ENCODE results near the gene USF1.

USF1 gene

DNA sequence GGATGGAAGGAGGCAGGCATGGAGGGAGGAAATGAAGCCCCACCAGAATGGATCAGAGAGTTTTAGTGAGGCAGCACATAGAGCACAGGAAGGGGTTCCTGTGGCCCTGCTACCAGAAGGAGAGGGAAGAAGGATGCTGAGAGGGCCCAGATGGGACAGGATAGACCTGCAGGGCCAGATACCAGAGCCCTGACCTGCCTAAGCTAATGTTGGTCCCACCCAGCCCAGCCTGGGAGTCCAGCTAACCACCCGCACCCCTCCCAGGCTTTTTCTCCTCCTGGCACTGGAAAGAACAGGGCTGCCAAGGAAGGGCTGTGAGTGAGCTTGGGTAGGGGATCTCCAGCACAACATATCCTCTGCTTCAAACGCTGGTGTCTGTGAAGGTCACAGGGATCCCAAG is 36.7 kb upstream of the USF1 start:
- H3K4me3 ChIP-seq (ENCODE audit: low read depth in 1 of 2, low read length in 1 of 2), result no peak overlapping the region
- TF ChIP-seq, protein P1, sequence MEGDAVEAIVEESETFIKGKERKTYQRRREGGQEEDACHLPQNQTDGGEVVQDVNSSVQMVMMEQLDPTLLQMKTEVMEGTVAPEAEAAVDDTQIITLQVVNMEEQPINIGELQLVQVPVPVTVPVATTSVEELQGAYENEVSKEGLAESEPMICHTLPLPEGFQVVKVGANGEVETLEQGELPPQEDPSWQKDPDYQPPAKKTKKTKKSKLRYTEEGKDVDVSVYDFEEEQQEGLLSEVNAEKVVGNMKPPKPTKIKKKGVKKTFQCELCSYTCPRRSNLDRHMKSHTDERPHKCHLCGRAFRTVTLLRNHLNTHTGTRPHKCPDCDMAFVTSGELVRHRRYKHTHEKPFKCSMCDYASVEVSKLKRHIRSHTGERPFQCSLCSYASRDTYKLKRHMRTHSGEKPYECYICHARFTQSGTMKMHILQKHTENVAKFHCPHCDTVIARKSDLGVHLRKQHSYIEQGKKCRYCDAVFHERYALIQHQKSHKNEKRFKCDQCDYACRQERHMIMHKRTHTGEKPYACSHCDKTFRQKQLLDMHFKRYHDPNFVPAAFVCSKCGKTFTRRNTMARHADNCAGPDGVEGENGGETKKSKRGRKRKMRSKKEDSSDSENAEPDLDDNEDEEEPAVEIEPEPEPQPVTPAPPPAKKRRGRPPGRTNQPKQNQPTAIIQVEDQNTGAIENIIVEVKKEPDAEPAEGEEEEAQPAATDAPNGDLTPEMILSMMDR (IDR thresholded peaks at IDR 0.05), result no peak
- no peak overlapping the region for H3K27ac ChIP-seq
- no peaks in the 10 kb centered on the region for H3K36me3 ChIP-seq
- peaks cover 0 to 3% of the 10 kb centered on the region in 2 experiments for H3K4me1 ChIP-seq (ENCODE audit: control insufficient read depth in 1 of 2, insufficient read depth in 1 of 2, low read depth in 1 of 2, low read length in 1 of 2)
- no peaks in the 10 kb centered on the region for H3K27me3 ChIP-seq
- H3K9me3 ChIP-seq, result no peaks in the 10 kb centered on the region

DNA sequence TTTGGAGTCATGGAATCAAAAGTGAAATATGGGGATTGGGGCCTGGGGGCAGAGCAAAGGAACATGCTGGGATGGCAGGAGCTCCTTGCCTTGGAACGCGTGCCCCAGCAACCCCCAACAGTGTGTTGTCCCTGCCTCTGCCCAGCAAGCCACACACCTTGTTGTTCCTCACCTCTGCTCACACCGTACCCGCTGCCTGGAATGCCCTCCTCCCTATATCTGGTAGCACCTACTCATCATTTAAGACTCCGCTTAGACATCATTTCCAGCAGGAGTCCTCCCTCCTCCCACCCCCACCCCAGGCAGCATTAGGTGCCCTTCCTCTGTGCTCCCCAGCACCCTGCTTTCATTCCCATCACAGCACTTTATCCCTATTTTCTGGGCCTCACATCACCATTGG is 35.7 kb upstream of the USF1 start:
- H3K27ac ChIP-seq, result no peak overlapping the region
- no peaks in the 10 kb centered on the region for H3K36me3 ChIP-seq
- H3K4me3 ChIP-seq (ENCODE audit: low read depth in 1 of 2, low read length in 1 of 2), result no peak overlapping the region
- H3K4me1 ChIP-seq (ENCODE audit: control insufficient read depth in 1 of 2, insufficient read depth in 1 of 2, low read depth in 1 of 2, low read length in 1 of 2), result peaks cover 0 to 3% of the 10 kb centered on the region in 2 experiments
- TF ChIP-seq, protein P1 (IDR thresholded peaks at IDR 0.05), result no peak
- no peaks in the 10 kb centered on the region for H3K27me3 ChIP-seq
- H3K9me3 ChIP-seq, result no peaks in the 10 kb centered on the region

DNA sequence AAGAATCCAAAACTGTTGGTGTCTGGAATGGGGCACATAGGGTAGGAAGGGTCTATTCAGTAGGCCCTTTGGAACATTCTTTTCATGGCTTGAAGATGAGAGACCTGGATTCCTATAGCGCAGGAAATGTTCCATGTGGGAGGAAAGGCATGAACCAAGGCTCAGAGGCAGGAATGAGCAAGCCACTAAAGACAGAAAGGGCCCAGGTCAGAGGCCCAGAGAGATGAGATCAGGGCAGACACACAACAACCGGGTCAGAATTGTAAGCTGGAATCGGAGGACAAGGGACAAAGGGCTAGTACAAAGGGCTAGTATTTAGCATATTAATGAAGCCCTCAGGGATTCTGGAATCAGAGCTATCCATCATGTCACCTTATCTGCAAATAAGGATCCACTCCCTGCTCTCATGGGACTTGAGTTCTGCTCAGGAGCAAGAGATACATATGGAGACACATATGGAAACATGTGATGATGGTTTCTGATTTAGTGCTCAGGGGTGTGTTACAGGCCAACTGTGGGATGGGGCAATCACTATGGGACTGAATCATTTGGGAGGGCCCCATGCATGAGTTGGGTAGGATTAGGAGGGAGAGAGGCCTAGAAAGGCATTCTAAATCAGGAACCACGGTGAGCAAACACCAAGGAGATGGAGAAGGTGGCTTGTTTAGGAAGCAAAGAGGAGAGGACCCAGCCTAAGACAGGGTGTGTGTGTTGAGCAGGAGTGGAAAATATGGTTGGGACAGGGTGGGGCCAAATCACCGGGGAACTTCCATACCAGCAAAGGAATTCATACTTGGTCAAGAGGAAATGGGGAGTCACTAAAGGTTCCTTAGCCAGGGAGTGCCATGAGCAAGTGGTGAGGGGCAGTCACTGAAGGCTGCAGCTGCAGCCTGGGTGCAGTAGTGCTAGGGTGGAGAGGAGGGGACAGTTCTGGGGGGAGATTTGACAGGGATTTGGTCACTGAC is 34.9 kb upstream of the USF1 start:
- no peaks in the 10 kb centered on the region for H3K36me3 ChIP-seq
- no peak overlapping the region for H3K27ac ChIP-seq
- H3K4me3 ChIP-seq (ENCODE audit: low read depth in 1 of 2, low read length in 1 of 2), result no peak overlapping the region
- H3K4me1 ChIP-seq (ENCODE audit: control insufficient read depth in 1 of 2, insufficient read depth in 1 of 2, low read depth in 1 of 2, low read length in 1 of 2), result peaks cover 0 to 3% of the 10 kb centered on the region in 2 experiments
- no peaks in the 10 kb centered on the region for H3K27me3 ChIP-seq
- H3K9me3 ChIP-seq, result no peaks in the 10 kb centered on the region
- TF ChIP-seq, protein P1 (IDR thresholded peaks at IDR 0.05), result no peak

DNA sequence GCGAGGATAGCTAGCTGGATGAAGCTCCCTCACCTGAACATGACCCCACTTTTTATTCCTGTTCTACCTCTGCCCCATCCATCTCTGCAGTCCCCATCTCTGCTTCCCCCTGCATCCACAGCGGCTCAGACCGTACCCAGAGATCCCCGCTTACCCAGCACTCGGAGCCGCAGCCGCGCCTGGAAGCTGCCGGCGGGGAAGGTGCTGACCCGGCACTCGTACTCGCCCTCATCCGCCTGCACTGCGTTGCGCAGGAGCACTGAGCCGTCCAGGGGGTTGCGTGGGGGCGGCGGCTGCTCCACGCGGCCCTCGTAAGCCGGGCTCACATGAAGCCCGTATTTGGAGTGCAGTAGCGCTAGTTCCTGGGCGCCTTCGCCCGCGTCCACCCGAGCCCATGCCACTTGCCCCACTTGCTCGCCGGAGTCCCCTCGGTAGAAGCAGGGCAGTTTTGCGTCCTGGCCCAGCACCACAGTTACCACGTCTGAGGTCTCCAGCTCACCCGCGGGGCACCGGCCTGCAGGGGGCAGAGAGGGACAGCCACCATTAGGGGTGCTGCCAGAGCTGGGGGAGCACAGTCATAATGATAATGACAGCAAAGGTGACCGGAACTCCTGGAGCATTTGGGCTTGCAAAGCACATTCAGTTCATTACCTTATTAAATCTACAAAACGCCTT is 33.8 kb upstream of the USF1 start:
- Histone ChIP-seq H3K27me3 (no peaks in the 10 kb centered on the region), H3K27ac (no peak overlapping the region), H3K4me3 (ENCODE audit: low read depth in 1 of 2, low read length in 1 of 2) (no peak overlapping the region), H3K4me1 (ENCODE audit: control insufficient read depth in 1 of 2, insufficient read depth in 1 of 2, low read depth in 1 of 2, low read length in 1 of 2) (peaks cover 0 to 3% of the 10 kb centered on the region in 2 experiments), H3K9me3 (no peaks in the 10 kb centered on the region), H3K36me3 (no peaks in the 10 kb centered on the region)
- TF ChIP-seq, protein P1 (IDR thresholded peaks at IDR 0.05), result no peak

DNA sequence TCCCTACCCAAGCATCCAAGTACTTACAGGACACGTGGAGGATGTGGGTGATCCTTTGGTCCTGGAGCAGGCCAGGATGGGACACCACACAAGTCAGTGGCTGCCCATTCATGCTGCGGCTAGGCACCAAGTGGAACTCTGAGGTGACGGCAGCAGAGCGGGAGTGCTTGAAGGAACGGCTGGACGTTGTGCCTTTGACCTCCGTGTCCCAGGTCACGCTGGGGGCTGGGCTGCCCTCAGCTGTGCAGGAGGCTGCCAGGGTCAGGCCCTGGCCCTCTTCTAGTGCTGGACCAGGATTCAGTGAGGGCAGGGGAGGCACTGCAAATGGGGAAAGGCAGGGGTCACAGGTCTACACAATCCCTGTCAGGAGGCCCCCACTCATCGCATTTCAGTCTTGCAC is 31.6 kb upstream of the USF1 start:
- no peak overlapping the region for H3K4me3 ChIP-seq (ENCODE audit: low read depth in 1 of 2, low read length in 1 of 2)
- no peak overlapping the region for H3K27ac ChIP-seq
- no peaks in the 10 kb centered on the region for H3K27me3 ChIP-seq
- no peaks in the 10 kb centered on the region for H3K4me1 ChIP-seq (ENCODE audit: control insufficient read depth in 1 of 2, insufficient read depth in 1 of 2, low read depth in 1 of 2, low read length in 1 of 2)
- TF ChIP-seq, protein P1 (IDR thresholded peaks at IDR 0.05), result no peak
- no peaks in the 10 kb centered on the region for H3K9me3 ChIP-seq
- no peaks in the 10 kb centered on the region for H3K36me3 ChIP-seq
